DOHH2 (cell line): ENCODE measurements around the gene RPS27L.

Experiments used
- H3F3A ChIP-seq: fragments of 200-600 bp; sonication (generic), shearing (Covaris generic); 2 replicates; pipeline ENCODE4 v1.6.0; 2016; ENCODE audit warnings: antibody characterized with exemption, mild to moderate bottlenecking; ENCODE audit not compliant: control insufficient read depth, insufficient read depth
- H3K27ac ChIP-seq: fragments of 200-600 bp; sonication (generic); 2 replicates; pipeline ENCODE4 v1.5.1; 2014; ENCODE audit warnings: low read depth, mild to moderate bottlenecking, low read length, moderate library complexity
- H3K27me3 ChIP-seq: fragments of 200-600 bp; sonication (generic); 2 replicates; pipeline ENCODE4 v1.6.1; 2014; ENCODE audit warnings: mild to moderate bottlenecking, low read length, mixed read lengths; ENCODE audit not compliant: control insufficient read depth
- H3K36me3 ChIP-seq: fragments of 200-600 bp; sonication (generic); 2 replicates; pipeline ENCODE4 v1.6.1; 2014; ENCODE audit warnings: mild to moderate bottlenecking, low read length, moderate library complexity, mixed read lengths; ENCODE audit not compliant: control insufficient read depth
- H3K4me1 ChIP-seq: fragments of 200-600 bp; sonication (generic); 2 replicates; pipeline ENCODE4 v1.6.1; 2014; ENCODE audit warnings: mild to moderate bottlenecking, low read length, mixed read lengths; ENCODE audit not compliant: control insufficient read depth
- H3K4me2 ChIP-seq: fragments of 200-600 bp; sonication (generic); 2 replicates; pipeline ENCODE4 v1.6.0; 2014; ENCODE audit warnings: mild to moderate bottlenecking, low read length, moderate library complexity
- H3K4me3 ChIP-seq: fragments of 200-600 bp; sonication (generic); 2 replicates; pipeline ENCODE4 v1.5.1; 2014; ENCODE audit warnings: mild to moderate bottlenecking, low read length, mixed read lengths
- H3K79me2 ChIP-seq: fragments of 200-600 bp; sonication (generic); 2 replicates; pipeline ENCODE4 v1.6.1; 2014; ENCODE audit warnings: mild to moderate bottlenecking, low read length, mixed read lengths; ENCODE audit not compliant: control insufficient read depth
- H3K9me2 ChIP-seq: fragments of 200-600 bp; sonication (generic); replicated peaks from 2 replicates; pipeline ENCODE4 v1.6.1; 2014; ENCODE audit warnings: mild to moderate bottlenecking, low read length, mixed read lengths; ENCODE audit not compliant: control insufficient read depth
- H3K9me3 ChIP-seq: fragments of 200-600 bp; sonication (generic); 2 replicates; pipeline ENCODE4 v1.6.1; 2014; ENCODE audit warnings: antibody characterized with exemption, low read length, mixed read lengths; ENCODE audit not compliant: control insufficient read depth, insufficient read depth
- H4K20me1 ChIP-seq: fragments of 200-600 bp; sonication (generic); 2 replicates; pipeline ENCODE4 v1.6.0; 2014; ENCODE audit warnings: low read depth, mild to moderate bottlenecking, antibody characterized with exemption, low read length, moderate library complexity; ENCODE audit not compliant: control insufficient read depth, insufficient read depth
- EZH2phosphoT487 ChIP-seq: fragments of 200-600 bp; sonication (generic); IDR thresholded peaks from 2 replicates; pipeline ENCODE4 v1.6.1; 2017; ENCODE audit warnings: borderline replicate concordance, mild to moderate bottlenecking, antibody characterized with exemption, low read length, moderate library complexity, mixed read lengths
- TF ChIP-seq, protein P1 (sequence below): fragments of 200-600 bp; sonication (generic); IDR thresholded peaks from one replicate; pipeline ENCODE4 v1.5.1; 2014; ENCODE audit warnings: antibody characterized with exemption, mild to moderate bottlenecking, low read depth, low read length; ENCODE audit not compliant: poor library complexity, severe bottlenecking

RPS27L gene

GRCh38 chr15:63165166-63165859, 8.0 kb upstream of the RPS27L start:
- Histone ChIP-seq H3K36me3 (no peaks in the 10 kb centered on the region), H3F3A (no peaks in the 10 kb centered on the region; the same call in 1 of the 2 replicates), H3K27me3 (no peaks in the 10 kb centered on the region), H4K20me1 (no peaks in the 10 kb centered on the region), H3K27ac (no peak overlapping the region), H3K79me2 (no peaks in the 10 kb centered on the region), H3K4me3 (no peak overlapping the region), H3K4me1 (peaks cover 43% of the 10 kb centered on the region), H3K4me2 (no peak overlapping the region), H3K9me3 (no peaks in the 10 kb centered on the region), H3K9me2 (no peaks in the 10 kb centered on the region)
- TF ChIP-seq, protein P1, sequence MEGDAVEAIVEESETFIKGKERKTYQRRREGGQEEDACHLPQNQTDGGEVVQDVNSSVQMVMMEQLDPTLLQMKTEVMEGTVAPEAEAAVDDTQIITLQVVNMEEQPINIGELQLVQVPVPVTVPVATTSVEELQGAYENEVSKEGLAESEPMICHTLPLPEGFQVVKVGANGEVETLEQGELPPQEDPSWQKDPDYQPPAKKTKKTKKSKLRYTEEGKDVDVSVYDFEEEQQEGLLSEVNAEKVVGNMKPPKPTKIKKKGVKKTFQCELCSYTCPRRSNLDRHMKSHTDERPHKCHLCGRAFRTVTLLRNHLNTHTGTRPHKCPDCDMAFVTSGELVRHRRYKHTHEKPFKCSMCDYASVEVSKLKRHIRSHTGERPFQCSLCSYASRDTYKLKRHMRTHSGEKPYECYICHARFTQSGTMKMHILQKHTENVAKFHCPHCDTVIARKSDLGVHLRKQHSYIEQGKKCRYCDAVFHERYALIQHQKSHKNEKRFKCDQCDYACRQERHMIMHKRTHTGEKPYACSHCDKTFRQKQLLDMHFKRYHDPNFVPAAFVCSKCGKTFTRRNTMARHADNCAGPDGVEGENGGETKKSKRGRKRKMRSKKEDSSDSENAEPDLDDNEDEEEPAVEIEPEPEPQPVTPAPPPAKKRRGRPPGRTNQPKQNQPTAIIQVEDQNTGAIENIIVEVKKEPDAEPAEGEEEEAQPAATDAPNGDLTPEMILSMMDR, result no peak
- TF ChIP-seq EZH2phosphoT487, result no peak

DNA sequence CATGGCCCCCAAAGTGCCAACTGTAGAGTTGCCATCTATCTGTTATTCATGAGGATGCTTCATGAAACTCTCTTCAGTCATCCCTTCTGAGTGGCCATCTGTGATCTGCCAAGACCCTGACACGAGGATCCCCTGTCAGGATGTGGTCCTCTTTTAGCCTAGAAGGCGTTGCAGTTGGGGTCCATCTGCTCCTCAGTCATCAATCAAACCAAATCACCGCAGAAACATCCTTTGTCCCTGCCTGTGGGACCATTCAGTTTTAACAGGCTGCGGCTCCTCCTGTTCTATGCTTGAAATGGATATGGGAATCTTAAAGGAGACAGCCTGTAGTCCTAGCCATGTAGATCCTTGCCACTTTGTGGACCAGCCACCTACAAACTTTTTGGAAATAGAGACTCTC, 5.9 kb upstream of the RPS27L start:
- Histone ChIP-seq H3K27me3 (no peaks in the 10 kb centered on the region), H3K79me2 (no peaks in the 10 kb centered on the region), H3F3A (no peaks in the 10 kb centered on the region; the same call in 1 of the 2 replicates), H3K9me2 (no peaks in the 10 kb centered on the region), H3K4me3 (no peak overlapping the region), H3K9me3 (no peaks in the 10 kb centered on the region), H3K36me3 (no peaks in the 10 kb centered on the region), H4K20me1 (no peaks in the 10 kb centered on the region), H3K4me2 (no peak overlapping the region), H3K4me1 (peaks cover 48% of the 10 kb centered on the region), H3K27ac (no peak overlapping the region)
- no peak for TF ChIP-seq EZH2phosphoT487
- TF ChIP-seq, protein P1, result no peak

DNA sequence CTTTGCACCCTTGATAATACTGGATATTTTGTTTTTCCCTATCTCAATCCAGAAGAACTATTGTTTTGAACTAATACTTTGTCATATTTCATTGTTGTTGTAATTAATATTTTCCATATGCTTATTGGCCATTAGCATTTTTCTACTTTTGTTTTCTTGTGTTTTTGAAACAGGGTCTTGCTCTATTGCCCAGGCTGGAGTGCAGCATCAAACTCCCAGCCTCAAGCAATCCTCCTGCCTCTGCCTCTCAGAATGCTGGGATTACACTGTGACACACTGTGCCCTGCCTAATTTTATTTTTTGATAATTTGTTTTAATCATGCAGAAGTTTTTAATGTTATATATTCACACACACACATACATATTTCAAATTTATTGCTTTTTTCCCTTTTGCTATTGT, 3.4 kb upstream of the RPS27L start:
- H3K4me1 ChIP-seq, result peaks cover 53% of the 10 kb centered on the region
- no peaks in the 10 kb centered on the region for H3K9me2 ChIP-seq
- peaks cover 15% of the 10 kb centered on the region for H3K79me2 ChIP-seq
- TF ChIP-seq EZH2phosphoT487, result no peak
- TF ChIP-seq, protein P1, result no peak
- H3K9me3 ChIP-seq, result no peaks in the 10 kb centered on the region
- peaks cover 8% of the 10 kb centered on the region; the same call in 1 of the 2 replicates for H3K36me3 ChIP-seq
- H3K4me2 ChIP-seq, result no peak overlapping the region
- no peak overlapping the region for H3K4me3 ChIP-seq
- no peaks in the 10 kb centered on the region; the same call in 1 of the 2 replicates for H3F3A ChIP-seq
- H3K27ac ChIP-seq, result no peak overlapping the region
- H4K20me1 ChIP-seq, result no peaks in the 10 kb centered on the region
- H3K27me3 ChIP-seq, result no peaks in the 10 kb centered on the region
